ENCODE measurements around the gene MRPL55.

Gene MRPL55
- 29.9 to 35.5 reads per million in 2 donors for total RNA-seq

DNA sequence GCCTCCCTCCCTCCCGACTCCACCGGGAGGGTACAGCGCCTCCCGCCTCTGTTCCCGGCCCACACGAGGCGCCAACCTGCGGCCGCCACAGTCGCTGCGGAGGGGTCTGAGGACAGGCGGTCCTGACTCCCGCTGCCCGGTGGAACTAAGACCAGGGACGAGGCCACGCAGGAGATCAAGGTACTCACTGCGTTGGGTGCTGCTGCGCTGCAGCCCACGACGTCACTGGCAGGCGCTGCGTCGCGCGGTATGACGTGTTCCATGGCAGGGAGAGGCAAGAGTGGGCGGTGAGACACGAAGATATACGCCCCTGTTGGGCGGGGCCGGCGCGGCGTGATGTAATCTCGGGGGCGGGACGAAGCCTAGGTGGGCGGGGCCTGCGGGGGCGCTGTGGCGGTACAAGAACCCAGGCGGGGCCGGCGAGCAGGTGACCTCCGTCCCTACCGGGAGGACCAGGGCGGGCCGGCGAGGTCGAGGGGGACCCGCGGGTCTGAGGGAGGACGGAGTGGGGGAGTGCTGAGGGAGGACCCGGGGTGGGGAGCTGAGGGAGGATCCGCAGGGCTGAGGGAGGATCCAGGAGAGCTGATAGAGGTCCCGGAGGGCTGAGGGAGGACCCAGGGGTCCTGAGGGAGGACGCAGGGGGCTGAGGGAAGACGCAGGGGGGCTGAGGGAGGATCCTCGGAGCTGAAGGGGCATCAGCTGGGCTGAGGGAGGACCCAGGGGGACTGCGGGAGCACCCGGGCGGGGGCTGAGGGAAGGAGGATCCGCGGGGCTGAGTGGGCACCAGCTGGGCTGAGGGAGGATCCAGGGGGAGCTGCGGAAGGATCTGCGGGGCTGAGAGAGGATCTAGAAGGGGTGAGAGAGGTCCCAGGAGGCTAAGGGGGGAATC lies at the start of gene MRPL55:
TSS of gene MRPL55 (minus strand) at position 227 of the 889 bp plus-strand sequence. CDS start 1,039 bp downstream, outside the sequence.
- peak; percentile 99 for DNase-seq

GRCh38 chr1:228158151-228159007 lies 49.3 kb upstream of the MRPL55 start:
- DNase-seq, result no peak

- no peak for DNase-seq
Observed at GRCh38 chr1:228157729-228158126, 48.6 kb upstream of the MRPL55 start.

GRCh38 chr1:228156941-228157728 lies 48.0 kb upstream of the MRPL55 start:
- DNase-seq, result no peak

- no peak for DNase-seq
Observed at GRCh38 chr1:228156515-228156881, 47.4 kb upstream of the MRPL55 start.

- no peak for DNase-seq
Observed at GRCh38 chr1:228155596-228156514, 46.8 kb upstream of the MRPL55 start.

DNA sequence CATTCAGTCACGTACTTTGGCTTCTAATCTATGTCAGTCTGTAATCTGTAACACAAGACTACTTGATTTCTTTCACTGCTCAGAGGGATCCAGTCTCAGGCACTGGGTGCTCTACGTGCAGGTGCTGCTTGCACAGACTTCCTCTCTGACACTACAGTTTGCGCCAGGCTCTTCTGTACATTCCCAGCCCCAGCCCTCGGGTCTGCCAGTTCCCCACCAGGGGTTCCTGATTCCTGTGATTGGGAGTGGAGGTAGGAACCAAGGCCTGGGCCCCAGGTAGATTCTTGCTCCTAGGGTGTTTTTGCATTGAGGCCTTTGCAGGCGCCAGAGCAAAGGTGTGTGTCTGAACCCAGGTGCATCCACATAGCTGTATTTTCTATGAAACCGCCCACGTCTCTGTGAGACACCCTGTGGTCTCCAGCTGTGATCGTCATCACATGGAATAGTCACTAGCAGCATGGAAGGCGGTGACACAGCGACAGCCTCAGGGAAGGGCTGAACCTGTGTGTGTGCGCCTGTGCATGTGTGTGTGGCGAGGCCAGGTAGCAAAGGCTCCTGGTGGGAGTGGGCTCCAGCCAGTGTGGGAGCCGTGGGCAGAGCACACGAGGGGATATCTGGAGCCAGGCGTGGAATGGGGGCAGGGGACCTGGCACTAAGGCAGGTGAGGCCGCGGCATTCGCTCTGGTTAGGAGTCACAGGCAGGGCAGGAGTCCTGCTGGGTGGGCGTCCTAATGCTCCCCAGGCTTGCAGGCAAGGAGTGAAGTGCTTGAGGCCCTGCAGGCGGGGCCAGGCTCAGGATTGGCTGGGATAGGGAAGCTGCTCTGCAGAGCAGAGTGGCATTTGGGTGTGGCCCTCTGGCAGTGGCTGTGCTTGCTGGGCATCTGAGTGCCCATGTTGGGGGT lies 45.8 kb upstream of the MRPL55 start:
- DNase-seq, result no peak

DNA sequence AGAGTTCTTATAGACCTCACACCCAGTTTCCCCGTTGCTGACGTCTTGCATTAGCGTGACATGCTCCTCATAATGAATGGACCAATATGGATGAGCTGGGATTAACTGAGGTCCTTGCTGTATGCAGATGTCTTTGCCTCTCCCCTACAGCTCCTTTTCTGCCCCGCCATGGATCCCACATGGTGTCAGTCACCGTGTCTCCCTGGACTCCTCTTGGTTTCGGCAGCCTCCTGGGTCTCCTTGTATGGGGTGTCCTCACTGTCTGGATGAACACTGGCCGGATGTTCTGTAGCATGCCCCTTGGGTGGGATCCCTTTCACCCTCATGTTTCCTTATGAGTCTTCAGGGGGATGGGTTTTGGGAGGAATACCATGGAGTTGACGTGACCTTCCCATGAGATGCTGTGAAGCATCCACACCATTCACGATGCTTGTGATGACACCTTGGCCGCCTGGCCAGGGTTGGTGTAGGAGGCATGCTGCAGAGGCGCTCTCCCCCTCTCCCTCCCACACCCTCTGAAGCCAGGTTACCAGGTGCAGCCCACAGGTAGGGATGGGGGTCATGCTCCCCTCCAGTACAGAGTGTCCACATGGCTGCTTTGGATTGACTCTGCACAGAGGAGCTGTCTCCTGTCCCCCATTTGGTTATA lies 45.0 kb upstream of the MRPL55 start:
- DNase-seq, result no peak

- DNase-seq, result no peak
Observed at GRCh38 chr1:228152918-228153258, 43.8 kb upstream of the MRPL55 start.

- DNase-seq, result no peak
Observed at GRCh38 chr1:228152097-228152917, 43.2 kb upstream of the MRPL55 start.

GRCh38 chr1:228151180-228151925 lies 42.3 kb upstream of the MRPL55 start:
- no peak for DNase-seq

DNA sequence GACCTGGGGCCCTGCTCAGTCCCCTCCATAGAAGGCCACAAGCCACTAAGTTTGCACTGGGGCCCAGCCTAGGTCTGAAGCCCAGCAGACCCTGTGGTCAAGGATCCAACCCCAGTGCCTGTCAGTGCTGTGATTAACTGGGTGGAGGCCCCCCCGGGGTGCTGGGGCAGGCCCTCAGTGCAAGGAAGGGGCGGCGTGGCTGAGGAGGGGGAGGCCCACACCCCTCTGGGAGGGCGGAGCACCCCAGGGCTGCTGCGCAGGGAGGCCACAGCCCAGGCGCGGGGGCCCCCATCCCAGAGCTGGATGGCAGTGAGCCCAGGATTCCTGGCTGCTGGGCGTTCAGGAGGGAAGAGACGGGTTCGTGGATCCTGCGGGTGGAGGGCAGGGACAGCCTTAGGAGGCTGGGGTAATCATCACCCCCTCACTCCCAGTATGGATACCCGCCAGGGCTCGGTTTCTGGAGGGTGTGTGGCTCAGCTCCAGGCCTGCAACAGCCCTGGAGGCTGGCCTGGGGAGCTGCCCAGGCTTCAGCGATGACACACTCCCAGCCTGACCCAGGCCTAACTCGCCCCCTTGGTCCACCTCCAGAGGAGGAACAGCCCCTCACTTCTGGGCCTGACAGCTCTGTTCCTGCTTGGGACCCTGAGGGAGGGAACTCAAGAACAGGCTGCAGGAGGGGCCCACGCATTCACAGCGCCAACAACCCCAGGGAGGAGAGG lies 41.5 kb upstream of the MRPL55 start:
- DNase-seq, result no peak

- DNase-seq, result no peak
Observed at GRCh38 chr1:228150120-228150460, 41.0 kb upstream of the MRPL55 start.

DNA sequence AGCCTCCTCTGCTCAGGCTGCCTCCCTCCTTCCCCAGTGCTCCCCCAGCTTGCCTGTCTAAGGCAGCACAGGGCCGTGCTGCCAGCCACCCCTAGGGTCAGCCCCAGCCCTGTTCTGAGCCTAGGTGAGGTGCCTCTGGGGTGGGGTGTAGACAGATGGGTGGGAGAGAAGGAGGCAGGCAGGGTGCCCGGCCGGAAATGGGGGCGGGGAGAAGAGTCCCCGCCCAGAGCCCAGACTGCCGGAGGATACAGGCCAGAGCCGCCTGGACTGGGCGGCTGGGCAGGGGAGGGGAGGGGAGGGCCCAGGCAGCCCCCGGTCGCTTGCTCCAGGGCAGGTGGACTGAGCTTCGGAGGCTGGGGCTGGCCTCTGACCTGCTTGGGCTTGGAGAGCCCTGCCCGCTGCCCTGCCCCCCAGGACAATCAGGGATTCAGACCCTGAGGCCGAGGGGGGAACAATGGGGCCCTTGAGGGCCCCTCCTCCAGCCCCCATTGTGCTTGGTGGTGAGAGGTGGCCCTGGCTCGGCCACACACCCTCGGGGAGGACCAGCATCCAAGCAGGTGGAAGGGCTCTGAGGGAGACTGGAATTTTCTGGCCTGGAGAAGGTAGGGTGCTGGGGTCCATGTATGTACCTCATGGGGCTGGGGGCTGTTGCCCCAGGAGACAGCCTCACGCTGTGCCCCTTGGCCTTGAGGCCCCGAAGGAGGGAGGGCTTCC lies 40.5 kb upstream of the MRPL55 start, which contains the start of gene GJC2:
TSS of gene GJC2 (plus strand) at position 525 of the 714 bp plus-strand sequence. CDS start 7,829 bp downstream, outside the sequence.
- no peak for DNase-seq

GRCh38 chr1:228148935-228149405 lies 39.9 kb upstream of the MRPL55 start:
- DNase-seq, result no peak

DNA sequence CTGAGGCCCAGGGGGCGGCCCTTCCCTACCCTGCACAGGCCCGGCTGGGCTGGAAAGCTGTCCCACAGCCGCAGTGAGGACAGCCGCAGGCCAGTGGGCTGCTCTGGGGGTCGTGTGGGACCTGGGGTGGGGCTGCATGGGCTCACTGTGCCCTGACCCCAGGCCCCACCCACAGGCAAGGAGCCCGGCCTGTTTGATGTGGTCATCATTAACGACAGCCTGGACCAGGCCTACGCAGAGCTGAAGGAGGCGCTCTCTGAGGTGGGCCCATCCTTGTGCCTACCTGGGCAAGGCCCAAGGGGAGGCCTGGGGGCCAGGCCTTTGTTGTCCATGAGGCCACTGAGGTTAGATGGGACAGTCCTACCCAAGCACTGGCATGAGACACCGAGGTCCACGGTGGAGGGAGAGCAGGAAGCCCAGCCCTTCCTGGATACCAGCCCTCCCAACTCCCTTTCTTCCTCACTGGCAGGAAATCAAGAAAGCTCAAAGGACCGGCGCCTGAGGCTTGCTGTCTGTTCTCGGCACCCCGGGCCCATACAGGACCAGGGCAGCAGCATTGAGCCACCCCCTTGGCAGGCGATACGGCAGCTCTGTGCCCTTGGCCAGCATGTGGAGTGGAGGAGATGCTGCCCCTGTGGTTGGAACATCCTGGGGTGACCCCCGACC lies 39.2 kb upstream of the MRPL55 start:
- no peak for DNase-seq

Data from activated gamma-delta T cell (primary cell).